Measurements from ENCODE around the gene CFAP61.
"Not testable (repeated sequence)": the region's sequence is repeated elsewhere in the genome, so short reads cannot be mapped to it uniquely, and the experiment has no call there.

The CFAP61 gene

GRCh38 chr20:20052074-20052970 is at the start of gene CFAP61, which contains the start of gene CRNKL1:
Gene CFAP61, plus strand, starts transcription at chr20:20052532. Its CDS starts 4,122 bp downstream, at chr20:20056654.
Gene CRNKL1, minus strand, starts transcription at chr20:20052466. Its CDS starts 124 bp downstream, at chr20:20052342.
- DNase-seq (ENCODE audit: low read depth, low spot score), result peak; percentile 97
- no peak for TF ChIP-seq CTCF (IDR thresholded peaks at IDR 0.05; ENCODE audit: low read depth, low read length)
- in situ Hi-C loops (cut with HindIII; ENCODE audit: low sequenced_read_pairs), result no loop called here
- peak within 1 kb of the TSS; percentile 99 for H3K4me3 ChIP-seq (ENCODE audit: low read depth, low read length)

GRCh38 chr20:20003031-20003954 is 49.0 kb upstream of the CFAP61 start:
- in situ Hi-C loops (cut with HindIII; ENCODE audit: low sequenced_read_pairs), result no loop called here
- DNase-seq (ENCODE audit: low read depth, low spot score), result no peak
- H3K4me3 ChIP-seq (ENCODE audit: low read depth, low read length), result no peak overlapping the region
- no peak for TF ChIP-seq CTCF (IDR thresholded peaks at IDR 0.05; ENCODE audit: low read depth, low read length)

GRCh38 chr20:20003955-20004322 is 48.4 kb upstream of the CFAP61 start:
- in situ Hi-C loops (cut with HindIII; ENCODE audit: low sequenced_read_pairs); H3K4me3 ChIP-seq (ENCODE audit: low read depth, low read length); DNase-seq (ENCODE audit: low read depth, low spot score): not testable (repeated sequence)

- DNase-seq (ENCODE audit: low read depth, low spot score), result no peak
- in situ Hi-C loops (cut with HindIII; ENCODE audit: low sequenced_read_pairs), result no loop called here
- no peak for TF ChIP-seq CTCF (IDR thresholded peaks at IDR 0.05; ENCODE audit: low read depth, low read length)
Observed at GRCh38 chr20:20005342-20005741, 47.0 kb upstream of the CFAP61 start.

GRCh38 chr20:20009784-20010253 is 42.5 kb upstream of the CFAP61 start:
- H3K4me3 ChIP-seq (ENCODE audit: low read depth, low read length), result no peak overlapping the region
- no peak for DNase-seq (ENCODE audit: low read depth, low spot score)
- TF ChIP-seq CTCF (IDR thresholded peaks at IDR 0.05; ENCODE audit: low read depth, low read length), result no peak
- in situ Hi-C loops (cut with HindIII; ENCODE audit: low sequenced_read_pairs), result no loop called here

More at GRCh38 chr20:20005342-20005741, 47.0 kb upstream of the CFAP61 start:
- no peak overlapping the region for H3K4me3 ChIP-seq (ENCODE audit: low read depth, low read length)

- TF ChIP-seq CTCF (IDR thresholded peaks at IDR 0.05; ENCODE audit: low read depth, low read length), result no peak
- in situ Hi-C loops (cut with HindIII; ENCODE audit: low sequenced_read_pairs), result no loop called here
Observed at GRCh38 chr20:20010639-20011500, 41.5 kb upstream of the CFAP61 start.

More at GRCh38 chr20:20010639-20011500, 41.5 kb upstream of the CFAP61 start:
- H3K4me3 ChIP-seq (ENCODE audit: low read depth, low read length), result no peak overlapping the region
- DNase-seq (ENCODE audit: low read depth, low spot score), result peak; percentile 70

Measured in astrocyte of the spinal cord (primary cell).